HepG2 (cell line): ENCODE measurements around the gene KRTCAP2. TPM values are rescaled to one million over a fixed set of nuclear protein-coding genes. Genes with fewer than 3 reads are reported as not detected.

Experiments
- CBX5 ChIP-seq: sonication (generic); formaldehyde crosslinking; IDR thresholded peaks from 2 replicates; pipeline ENCODE4 v1.4.0; 2020; ENCODE audit warnings: missing genetic modification reagents, borderline replicate concordance
- PATZ1 ChIP-seq: sonication (generic); formaldehyde crosslinking; IDR thresholded peaks from 2 replicates; pipeline ENCODE4 v1.4.0; 2020; ENCODE audit warnings: missing genetic modification reagents
- RBM22 ChIP-seq: fragments of 200-400 bp; formaldehyde crosslinking; optimal IDR thresholded peaks from 2 replicates; pipeline ENCODE3; 2017; ENCODE audit warnings: mild to moderate bottlenecking, low read length, moderate library complexity
- SMARCE1 ChIP-seq: fragments of 450-650 bp; IDR thresholded peaks from 2 replicates; pipeline ENCODE4 v1.6.1; 2017; ENCODE audit warnings: borderline replicate concordance
- TSC22D2 ChIP-seq: sonication (generic); formaldehyde crosslinking; IDR thresholded peaks from 2 replicates; pipeline ENCODE4 v1.5.1; 2020; ENCODE audit warnings: missing genetic modification reagents, mild to moderate bottlenecking, borderline replicate concordance
- ZHX1 ChIP-seq: sonication (generic); formaldehyde crosslinking; IDR thresholded peaks from 2 replicates; pipeline ENCODE4 v1.8.1; 2022; ENCODE audit warnings: low read depth, mild to moderate bottlenecking, missing genetic modification reagents
- ZNF142 ChIP-seq: sonication (generic); formaldehyde crosslinking; IDR thresholded peaks from 2 replicates; pipeline ENCODE4 v1.4.0; 2020; ENCODE audit warnings: missing genetic modification reagents
- ZNF253 ChIP-seq: sonication (generic); formaldehyde crosslinking; IDR thresholded peaks from 2 replicates; pipeline ENCODE4 v1.8.0; 2022; ENCODE audit warnings: mild to moderate bottlenecking, missing genetic modification reagents, borderline replicate concordance
- ZNF580 ChIP-seq: IDR thresholded peaks from 2 replicates; pipeline ENCODE4 v1.6.1; 2016; ENCODE audit warnings: low read depth, borderline replicate concordance
- ZNF776 ChIP-seq: sonication (generic); formaldehyde crosslinking; IDR thresholded peaks from 2 replicates; pipeline ENCODE4 v1.4.0; 2020; ENCODE audit warnings: mild to moderate bottlenecking, missing genetic modification reagents
- polyA plus RNA-seq, 8 experiments: library from polyadenylated mRNA; depleted of rRNA in 3 of 8; stranded (reverse) in 7 of 8; unstranded in 1 of 8; fragments of >200 nt; fragmentation: Illumina TruSeq in 4 of 8; extraction: Trizol in 4 of 8; gene quantifications; 2 replicates each; pipeline versions ENCODE4 v1.2.1 to v1.2.3, GENCODE V29; 2011 to 2016; ENCODE audit warnings: low read depth in 4 of 8, missing spikeins in 1 of 8, mixed read lengths in 1 of 8; ENCODE audit not compliant: insufficient read depth in 1 of 8
- total RNA-seq, 5 experiments: library from RNA; depleted of rRNA; stranded (reverse); fragments of >200 nt; fragmentation: Illumina TruSeq; extraction: Trizol; gene quantifications; 2 replicates each; pipeline ENCODE4 v1.2.3, GENCODE V29; 2016; ENCODE audit warnings: low read depth in 1 of 5

Gene KRTCAP2
- total and polyA plus RNA-seq, 2 of the 13 experiments (the other 11 are each of a cell fraction or from before 2014, with no cell fraction given), result 77.3 to 79.4 TPM

GRCh38 chr1:155209312-155209721 lies 36.2 kb upstream of the KRTCAP2 start (continued):
- no peak for TF ChIP-seq ZHX1 (CRISPR knock-in tag)
- TF ChIP-seq TSC22D2 (CRISPR knock-in tag), result no peak
- peak; percentile 49; the same call in 1 of the 2 replicates for TF ChIP-seq CBX5 (CRISPR knock-in tag)
- peak; percentile 65; the same call in 1 of the 2 replicates for TF ChIP-seq ZNF580 (CRISPR knock-in tag)
- TF ChIP-seq RBM22, result no peak
- no peak for TF ChIP-seq SMARCE1
- 0 out of 2 replicates have a peak, but pooled peaks have one; percentile 2 for TF ChIP-seq ZNF776 (CRISPR knock-in tag)
- no peak for TF ChIP-seq ZNF253 (CRISPR knock-in tag)
- TF ChIP-seq ZNF142 (CRISPR knock-in tag), result 0 out of 2 replicates have a peak, but pooled peaks have one; percentile 30
- TF ChIP-seq PATZ1 (CRISPR knock-in tag), result no peak
